ENCODE data around the gene RNH1.

The RNH1 gene

DNA sequence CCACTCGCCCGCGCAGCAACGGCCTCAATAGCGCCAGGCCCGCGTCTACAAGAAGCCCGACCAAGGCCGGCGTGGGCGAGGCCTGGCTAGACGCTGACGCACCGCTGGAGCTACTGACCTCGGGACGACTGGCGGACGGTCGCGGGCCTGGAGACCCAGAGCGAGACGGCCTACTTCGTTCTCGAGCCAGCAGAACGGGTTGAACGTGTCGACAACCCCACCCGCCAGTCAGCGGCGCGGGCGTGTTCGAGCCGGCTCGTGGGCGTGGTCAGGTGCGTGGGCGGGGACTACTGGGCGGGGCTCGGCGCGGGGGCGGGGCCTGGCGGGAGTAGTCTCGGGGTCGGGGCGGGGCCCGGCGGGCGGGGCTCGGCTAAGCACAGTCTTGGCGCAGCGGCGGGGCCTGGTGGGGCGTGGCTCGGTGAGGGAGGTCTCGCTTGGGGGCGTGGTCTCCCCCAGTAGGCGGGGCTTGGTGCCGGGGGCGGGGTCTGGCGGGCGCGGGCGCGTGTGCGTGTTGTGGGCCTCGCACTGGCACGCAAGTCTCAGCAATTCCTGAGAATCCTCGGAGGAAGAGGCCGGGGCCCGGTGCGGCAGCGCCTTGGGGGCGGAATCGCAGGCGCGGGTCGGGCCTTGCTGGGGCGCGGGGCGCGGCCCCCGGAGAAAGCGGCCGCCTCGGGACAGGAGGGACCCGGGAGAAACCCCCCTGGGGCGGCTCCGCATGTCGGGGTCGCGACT, at the start of gene RNH1:
TSS of gene RNH1 (minus strand) at position 248 of the 732 bp plus-strand sequence. CDS start 5,080 bp downstream, outside the sequence.
- DNase-seq, result peak; percentile 93

DNA sequence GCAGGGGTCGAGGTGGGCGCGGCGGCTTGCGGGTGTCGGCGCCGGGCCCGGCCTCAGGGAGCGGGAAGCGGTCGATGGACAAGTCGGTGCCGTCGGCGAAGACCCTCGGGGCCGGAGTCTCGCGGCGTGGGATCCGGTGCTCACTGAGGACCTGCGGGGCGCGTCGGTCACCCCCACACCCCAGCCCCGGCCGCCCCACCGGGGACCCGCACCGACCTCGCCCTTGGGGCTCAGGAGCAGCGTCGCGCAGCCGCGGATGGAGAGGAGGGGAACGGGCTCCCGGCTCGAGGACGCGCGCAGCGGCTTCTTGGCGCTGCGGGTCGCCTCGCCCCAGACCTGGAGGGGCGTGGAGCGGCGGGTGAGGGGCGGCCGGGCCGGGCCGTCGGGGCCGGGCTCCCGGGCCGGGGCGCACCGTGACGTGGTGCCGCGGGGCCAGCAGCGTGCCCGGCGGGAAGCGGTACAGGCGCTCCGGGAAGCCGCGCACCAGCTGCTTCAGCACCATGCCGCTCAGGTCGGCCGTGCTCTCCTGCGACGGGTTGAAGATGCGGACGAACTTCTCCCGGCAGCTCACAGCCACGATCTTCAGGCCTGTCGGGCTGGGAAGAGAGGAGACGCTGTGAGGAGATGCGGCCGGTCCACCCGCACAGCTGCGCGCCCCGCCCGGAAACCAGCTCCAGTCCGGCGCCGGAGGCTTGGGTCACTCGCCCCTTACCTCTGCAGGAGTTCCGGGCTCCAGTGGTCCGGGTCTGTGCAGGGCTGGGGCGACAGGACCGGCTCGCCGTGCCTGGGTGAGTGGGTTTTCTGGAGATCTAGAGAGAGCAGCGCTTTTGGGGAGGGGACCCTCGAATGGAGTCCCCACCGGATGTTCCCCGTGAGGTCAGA, 49.0 kb upstream of the RNH1 start:
- no peak for DNase-seq

DNA sequence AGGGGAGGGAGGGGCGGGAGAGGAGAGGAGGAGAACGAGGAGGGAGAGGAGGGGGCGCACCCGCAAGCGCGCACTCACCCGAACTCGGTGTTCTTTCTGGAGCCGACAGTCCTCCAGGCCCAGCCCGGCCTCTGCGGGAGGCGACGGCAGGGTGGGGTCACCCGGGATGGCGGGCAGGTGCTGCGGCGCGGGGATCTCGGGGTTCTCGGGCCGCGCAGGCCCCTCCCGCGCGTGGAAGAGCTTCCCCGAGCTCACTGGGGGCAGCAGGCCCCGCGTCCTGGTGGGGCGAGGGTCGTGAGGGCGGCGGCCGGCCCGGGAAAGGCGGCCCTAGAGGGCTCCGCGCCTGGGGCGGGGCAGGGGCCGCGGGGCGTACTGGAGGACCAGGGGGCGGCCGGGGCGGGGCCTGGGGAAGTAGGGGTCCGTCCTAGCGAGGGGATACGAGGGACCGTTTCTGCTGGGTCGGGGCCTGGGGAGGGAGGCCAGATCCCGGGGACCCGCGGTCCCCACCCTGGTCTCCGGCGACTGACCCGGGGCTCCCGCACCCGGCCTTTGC, 48.3 kb upstream of the RNH1 start:
- DNase-seq, result no peak

DNA sequence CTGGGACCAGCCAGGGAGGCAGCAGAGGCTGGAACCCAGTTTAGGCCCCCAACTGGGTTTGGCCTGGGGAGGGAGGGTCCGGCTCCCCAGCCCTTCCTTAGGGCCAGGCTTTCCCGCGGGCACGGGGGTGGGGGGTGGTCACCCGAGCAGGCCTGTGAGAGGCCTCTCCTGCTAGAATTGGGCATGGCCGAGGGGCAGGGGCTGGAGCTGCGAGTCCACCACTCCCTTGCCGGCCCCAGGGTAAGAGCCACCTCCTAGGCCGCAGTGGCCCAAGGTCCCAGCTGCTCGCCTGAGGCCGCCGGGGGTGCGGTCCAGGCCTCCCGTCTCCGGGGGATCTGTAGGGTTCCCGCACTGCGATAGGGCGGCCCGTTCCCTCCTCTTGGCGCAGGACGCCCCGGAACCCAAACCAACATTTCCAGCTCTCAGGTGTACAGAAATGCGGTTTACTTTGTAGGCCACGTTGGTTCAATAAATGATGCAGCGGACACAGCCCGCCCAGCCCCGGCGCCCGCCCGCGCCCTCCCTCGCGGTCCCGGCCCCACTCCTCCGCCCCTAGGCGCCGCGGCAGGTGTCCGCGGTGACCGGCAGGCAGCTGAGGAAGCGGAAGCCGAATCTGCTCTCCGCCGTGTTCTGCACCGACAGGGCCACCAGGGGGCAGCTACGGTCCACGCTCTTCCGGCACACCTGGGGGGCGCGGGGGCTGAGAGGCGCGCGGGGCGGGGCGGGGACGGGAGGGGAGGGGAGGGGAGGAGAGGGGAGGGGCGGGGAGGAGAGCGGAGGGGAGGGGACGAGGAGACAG, 47.6 kb upstream of the RNH1 start:
- peak; percentile 56 for DNase-seq

DNA sequence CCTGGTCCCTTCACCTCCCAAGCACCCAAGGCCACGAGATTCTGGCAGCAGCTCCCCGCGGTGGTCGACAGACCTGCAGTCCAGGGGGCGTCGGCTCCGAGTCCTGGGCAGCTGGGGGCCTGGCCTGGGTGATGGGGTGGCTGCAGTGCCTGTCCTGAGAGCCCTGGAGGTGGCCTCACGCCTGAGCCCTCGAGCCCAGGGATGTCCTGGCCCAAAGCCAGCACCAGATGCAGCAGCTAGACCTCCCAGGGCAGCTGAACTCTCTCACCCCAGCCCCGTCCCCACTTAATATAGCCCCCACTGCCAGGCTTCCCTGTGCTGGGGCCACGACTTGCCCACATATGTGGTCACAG, 46.9 kb upstream of the RNH1 start:
- DNase-seq, result no peak

DNA sequence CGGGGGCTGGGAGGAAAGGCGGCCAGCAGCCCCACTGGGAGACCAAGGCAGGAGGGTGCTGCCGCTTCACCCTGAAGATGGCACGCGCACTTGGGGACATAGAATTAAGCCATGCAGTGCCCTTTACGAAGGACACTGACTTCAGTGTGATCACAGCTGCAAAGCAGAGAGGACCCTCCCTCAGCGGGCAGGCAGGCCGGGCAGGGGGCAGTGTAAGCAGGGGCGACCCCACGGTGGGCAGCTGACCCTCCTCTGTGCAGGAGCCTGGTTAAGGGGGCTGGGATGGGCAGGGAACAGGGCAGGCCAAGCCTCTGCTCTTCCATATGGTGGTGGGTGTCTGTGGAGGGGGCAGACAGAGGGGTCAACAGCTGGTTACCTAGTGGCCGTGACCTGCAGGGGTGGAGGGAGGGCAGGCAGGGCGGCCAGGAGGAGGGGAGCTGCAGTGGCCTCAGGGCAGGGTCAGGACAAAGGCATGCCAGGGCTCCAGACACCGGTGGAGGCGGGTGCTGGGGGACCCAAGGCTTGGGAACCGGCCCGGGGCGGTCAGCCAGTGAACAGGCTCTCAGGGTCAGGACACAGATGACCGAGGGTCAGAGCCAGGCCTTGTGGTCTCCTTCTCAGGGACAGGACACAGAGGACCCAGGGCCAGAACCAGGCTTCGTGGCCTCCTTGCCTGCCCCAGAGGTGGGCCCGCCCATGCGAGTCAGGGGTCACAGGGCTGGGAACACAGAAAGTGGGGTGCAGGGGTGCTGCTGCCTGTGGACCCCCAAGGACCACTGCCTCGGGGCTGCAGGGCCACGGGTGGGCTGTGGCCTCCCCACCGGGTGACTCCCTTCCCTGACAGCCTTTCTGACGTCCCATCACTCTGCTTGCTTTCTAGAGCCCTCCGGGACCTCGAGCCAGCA, 46.3 kb upstream of the RNH1 start:
- no peak for DNase-seq

DNA sequence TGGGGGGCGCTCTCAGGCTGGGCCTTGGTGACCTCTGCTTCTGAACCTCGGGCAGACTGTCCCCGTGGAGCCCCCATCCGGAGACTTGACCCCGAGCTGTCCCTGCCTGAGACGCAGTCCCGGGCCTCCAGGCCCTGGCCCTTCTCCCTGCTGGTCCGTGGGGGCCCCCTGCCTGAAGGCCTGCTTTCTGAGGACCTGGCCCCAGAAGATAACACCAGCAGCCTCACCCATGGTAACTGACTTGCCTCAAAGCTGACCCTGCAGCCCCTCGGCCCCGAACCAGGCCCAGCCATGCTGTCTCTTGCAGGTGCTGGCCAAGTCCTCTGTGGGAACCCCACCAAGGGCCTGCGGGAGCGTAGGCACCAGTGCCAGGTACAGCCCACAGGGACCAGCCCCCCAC, 44.6 kb upstream of the RNH1 start:
- no peak for DNase-seq

DNA sequence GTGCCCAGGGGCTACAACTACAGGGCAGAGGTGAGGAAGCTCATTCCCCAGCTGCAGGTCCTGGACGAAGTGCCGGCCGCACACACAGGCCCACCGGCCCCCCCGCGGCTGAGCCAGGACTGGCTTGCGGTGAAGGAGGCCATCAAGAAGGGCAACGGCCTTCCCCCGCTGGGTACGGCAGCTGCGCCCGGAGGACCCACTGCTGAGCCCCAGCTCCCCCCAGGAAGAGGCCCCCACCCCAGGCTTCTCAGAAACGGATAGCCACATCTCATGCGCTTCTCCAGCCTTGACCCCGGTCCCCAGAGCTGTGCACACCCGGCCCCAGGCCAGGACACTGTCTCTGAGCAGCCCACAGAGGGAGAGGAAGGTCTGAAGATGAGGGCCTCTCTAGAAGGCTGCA, 44.1 kb upstream of the RNH1 start:
- DNase-seq, result no peak

DNA sequence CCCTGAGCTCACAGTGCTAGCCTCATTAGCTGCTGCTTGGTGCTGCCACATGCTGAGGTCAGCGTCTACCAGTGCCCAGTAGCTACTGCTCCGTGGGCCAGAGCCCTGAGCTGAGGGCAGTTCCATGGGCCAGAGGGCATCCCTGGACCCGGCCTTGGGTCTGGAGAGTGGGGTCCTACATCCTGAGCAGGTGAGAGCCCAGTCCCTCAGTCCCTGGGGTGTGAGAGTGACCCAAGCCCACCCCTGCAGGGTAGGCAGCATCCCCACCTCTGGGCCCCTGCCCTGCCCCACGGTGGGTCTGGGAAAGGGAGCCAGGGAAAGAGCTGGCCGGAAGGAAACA, 43.7 kb upstream of the RNH1 start:
- no peak for DNase-seq

DNA sequence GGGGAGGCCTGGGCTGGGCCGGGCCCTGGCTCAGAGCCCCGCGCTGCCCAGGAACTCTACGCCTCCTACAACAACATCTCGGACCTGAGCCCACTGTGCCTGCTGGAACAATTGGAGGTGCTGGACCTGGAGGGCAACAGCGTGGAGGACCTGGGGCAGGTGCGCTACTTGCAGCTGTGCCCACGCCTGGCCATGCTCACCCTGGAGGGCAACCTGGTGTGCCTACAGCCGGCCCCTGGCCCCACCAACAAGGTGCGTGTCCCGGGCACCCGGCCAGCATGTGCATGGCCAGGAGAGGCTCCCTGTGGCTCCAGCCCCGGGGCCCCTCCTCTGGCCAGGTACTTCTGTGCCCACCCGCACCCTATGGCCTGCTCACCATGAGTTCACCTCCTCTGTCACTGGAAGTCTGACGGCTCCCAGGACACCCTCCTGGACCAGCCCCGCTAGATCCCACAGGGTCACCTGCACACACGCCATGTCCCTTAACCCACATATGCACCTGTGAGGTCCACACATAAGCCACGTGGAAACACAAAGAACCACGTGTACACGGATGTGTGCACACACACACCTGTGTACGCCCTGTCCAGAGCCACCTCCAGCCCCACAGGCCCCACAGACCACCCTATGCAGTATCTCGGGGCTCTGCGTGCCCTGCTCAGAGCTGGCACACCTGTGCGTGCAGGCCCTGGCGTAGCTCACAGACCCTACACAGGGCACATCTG, 43.1 kb upstream of the RNH1 start:
- no peak for DNase-seq

DNA sequence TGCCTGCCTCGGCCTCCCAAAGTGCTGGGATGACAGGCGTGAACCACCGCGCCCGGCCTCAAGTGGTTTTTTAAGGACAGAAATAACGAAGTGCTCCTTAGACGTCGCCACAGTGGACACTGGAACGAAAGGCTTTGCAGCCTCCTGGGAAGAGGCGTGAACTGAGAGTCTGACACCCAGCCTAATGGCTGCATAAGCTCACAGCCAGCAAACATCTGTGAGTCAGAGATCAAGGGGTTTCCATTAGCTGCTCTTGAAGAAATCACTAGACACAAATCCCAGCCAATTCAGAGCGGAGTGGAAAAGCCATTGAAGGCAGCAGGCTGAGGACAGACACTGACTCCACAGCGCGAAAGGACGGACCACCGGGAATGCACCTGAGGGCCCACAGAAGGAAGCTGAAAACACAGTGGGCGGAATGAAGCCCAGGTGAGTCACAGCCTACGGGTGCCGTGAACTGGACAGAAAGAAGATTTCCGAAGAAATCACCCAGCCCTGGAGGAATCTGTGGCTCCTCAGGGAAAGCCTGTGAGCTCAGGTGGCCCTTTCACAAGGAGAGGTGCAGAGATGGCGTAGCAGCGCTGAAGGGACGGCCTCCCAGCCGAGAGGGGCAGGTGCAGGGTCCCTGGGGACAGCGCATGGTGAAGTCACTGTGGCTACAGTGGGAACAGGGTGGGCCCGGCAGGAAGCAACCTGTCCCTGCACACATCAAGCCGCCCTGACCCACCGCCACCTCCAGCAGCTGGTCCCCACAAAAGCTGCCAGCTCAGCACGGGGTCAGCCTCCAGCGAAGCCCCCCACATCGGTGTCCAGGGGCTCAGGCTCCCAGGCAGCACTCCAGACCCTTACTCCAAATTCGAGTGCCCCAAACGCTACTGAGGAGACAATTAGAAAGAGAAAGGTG, 41.9 kb upstream of the RNH1 start:
- no peak for DNase-seq

DNA sequence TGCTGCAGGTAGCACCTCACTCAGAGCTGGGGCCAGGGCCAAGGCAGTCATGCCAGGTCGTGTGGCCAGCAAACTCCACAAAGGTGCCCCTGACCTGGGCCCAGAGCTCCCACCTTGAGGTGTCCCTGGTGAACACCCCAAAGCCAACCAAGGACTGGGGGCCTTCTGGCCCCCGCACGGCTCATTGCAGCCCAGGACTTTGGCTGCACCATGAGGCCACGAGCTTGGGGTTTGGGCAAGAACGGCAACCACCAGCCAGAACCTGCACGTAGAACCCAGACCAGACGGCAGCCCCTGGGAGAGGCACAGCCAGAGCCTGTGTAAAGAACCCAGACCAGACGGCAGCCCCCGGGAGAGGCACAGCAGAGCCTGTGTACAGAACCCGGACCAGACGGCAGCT, 38.1 kb upstream of the RNH1 start:
- no peak for DNase-seq

DNA sequence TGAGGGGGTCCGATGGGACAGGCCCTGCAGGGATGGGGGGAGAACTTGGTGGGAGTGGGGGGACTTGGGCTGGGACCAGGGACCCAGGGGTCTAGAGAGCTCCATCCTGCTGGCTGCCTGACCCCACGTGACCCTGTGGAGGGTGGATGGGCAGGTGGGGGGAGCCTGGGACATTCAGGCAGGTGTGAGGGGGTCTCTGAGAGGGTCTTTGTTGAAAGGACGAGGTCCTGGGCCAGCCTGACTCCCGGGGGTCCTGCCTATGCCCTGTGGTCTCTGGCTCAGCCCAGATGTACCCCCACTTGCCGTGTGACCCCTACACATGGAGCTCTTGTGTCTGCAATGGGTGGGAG, 37.8 kb upstream of the RNH1 start:
- no peak for DNase-seq

DNA sequence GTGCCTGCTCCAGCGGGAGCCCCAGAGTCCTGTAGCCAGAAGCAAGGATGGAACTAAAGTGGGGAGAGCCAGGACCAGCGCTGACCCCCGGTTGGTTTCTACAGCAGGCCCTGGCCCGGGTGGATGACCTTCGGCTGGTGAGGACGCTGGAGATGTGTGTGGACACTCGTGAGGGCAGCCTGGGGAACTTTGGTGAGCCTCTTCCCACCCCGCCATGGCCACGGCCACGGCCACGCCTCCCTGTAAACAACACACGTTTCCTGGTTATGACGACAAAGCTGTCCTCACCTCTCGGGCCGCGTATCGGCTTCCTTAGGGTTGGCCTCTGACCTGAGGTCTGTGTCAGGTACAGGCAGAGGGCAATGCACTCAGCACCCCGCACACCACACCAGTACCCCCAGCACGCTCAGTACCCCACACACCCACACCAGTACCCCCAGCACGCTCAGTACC, 34.4 kb upstream of the RNH1 start:
- no peak for DNase-seq

DNA sequence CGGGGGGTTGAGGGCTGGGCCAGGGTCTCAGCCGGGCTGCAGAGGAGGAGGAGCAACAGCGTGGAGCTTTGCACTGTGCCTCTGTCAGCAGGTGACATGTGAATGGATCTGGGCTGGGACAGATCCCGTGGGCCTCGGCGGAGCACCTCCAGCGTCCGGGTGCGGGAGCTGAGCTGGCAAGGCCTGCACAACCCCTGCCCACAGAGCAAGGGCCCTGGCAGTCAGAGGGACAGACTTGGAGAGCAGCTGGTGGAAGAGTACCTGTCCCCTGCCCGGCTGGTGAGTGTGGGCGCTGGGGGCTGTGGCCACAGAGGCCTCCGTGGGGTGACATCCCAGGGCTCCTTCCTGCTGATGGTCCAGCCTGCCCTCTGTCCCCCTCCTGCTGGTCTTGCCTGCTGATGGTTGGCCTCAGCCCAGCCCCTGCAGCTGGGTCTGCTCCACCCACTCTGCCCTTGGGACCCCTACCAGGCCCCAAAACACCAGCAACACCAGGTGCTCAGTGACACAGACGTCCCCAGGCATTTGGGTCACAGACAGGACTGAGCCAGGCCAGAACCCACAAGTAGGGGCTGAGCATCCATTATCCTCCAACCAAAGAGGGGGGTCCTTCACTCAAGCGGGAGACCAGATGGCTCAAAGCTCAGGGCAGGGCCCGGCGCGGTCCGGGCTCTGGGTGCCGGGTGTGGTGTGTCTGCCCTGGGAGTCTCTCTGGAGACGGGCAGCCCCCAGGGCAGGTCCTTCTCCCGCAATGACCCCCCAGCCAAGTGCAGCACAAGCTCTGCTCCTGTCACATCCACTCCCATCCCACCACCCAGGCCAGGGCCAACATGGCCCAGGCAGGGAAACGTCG, 33.8 kb upstream of the RNH1 start:
- DNase-seq, result no peak

DNA sequence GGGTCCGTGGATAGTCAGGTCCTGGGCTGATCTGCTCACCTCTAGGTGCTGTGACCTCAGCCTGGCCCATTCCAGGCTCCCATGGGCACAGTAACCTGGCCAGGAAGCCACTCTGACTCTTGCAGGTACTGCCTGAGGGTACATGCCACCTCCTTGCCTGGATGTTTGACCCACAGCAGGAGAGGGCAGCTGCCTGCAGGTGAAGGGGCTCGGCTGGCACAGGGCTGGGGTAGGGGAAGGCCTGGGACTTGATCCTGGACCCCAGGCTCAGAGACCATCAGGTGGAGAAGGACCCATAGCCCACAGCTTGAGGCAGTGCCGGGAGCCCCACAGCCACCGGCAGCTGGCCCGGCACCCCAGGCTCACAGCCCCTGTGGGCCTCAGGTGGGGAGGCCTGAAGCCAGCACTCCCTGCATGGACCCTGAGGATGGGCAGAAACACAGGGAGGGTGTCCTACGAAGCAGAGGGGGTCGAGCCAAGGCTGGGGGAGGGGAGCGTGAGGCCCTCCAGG, 33.0 kb upstream of the RNH1 start:
- no peak for DNase-seq

DNA sequence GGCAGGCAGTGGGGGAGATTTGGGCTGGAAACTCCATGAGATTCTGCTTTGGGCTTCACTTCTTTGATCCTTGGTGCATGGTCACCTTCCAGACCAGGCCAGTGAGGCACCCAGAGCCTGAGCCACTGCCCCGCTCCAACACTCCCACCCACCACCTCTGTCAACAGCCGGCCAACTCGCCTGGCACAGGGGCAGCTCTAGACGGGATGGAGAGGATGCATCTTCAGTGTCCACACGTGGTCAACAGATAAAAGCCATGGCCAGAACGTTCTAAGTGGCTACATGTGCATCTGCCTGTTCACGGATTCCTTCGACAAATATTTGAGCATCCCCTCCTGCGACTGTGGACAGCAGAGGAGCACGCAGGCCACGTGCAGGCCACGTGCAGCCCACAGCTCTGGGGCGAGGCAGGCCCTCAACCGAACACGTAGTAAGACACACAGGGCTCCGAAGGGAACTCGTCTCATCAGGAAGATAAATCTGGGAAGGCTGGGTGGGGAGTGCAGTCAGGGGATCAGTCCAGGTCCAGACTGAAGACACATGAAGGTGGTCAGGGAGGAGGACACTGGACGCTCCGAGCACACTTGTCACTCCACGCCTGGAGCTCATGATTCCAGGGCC, 31.5 kb upstream of the RNH1 start:
- DNase-seq, result no peak

DNA sequence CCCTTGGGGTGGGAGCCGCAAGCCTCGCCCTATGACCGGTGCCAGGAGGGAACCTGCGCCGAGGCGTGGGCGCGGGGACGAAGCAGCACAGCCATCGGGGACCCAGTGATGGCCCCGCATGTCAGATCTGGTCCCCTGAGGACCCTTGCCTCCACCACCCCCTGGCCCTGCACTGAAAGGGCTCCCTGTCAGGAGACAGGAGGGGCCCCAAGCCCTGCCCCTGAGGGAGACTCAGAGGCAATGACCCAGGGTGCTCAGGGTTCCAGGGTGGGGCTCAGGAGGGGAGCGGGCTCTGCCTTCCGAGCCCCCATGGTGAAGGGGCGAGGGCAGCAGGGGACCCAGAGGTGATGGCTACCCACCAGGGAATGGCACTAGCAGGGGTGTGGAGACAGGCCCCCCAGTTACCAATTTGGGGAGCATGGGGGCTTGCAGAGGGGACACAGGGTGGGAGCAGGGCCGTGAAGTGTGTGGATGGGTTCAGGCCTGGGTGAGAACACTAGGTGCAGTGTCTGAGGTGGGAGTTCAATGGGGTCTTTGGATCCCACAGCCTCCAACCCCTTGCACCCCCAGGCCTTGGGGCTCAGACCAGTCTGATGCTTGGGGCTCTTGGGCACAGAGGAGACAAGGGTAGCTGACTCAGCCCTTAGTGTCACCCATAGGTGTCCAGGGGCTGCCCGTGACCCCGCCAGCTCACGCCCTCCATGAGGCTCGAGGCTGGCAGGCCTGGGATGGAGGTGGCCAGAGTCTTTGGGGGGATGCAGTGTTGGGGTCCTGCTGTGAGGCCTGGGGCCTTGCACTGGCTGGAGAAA, 30.8 kb upstream of the RNH1 start:
- DNase-seq, result no peak

All from hematopoietic multipotent progenitor cell treated with erythropoietin and hydrocortisone succinate and interleukin-3 and kit ligand, for 8 days (in vitro differentiated cells).